DMS 273 (cell line): Measurements from ENCODE around the gene UCP1.
A peak's percentile ranks its signal among the peaks of the same experiment; 100 is the strongest.

Experiments used
- DNase-seq: peaks from one replicate; lab custom pipeline; 2025; ENCODE audit not compliant: unreplicated experiment; lab: John Stamatoyannopoulos, UW

The UCP1 gene, protein sequence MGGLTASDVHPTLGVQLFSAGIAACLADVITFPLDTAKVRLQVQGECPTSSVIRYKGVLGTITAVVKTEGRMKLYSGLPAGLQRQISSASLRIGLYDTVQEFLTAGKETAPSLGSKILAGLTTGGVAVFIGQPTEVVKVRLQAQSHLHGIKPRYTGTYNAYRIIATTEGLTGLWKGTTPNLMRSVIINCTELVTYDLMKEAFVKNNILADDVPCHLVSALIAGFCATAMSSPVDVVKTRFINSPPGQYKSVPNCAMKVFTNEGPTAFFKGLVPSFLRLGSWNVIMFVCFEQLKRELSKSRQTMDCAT

GRCh38 chr4:140568507-140569306, at the start of gene UCP1:
Gene UCP1 (minus strand): TSS chr4:140568961. CDS start chr4:140568729, 232 bp downstream.
- peak; percentile 66 for DNase-seq

- DNase-seq = no peak
Observed at GRCh38 chr4:140617499-140618248, 48.9 kb upstream of the UCP1 start.

GRCh38 chr4:140615451-140615850, 46.7 kb upstream of the UCP1 start:
- DNase-seq = no peak

- DNase-seq = no peak
Observed at GRCh38 chr4:140612357-140612756, 43.6 kb upstream of the UCP1 start.

DNA sequence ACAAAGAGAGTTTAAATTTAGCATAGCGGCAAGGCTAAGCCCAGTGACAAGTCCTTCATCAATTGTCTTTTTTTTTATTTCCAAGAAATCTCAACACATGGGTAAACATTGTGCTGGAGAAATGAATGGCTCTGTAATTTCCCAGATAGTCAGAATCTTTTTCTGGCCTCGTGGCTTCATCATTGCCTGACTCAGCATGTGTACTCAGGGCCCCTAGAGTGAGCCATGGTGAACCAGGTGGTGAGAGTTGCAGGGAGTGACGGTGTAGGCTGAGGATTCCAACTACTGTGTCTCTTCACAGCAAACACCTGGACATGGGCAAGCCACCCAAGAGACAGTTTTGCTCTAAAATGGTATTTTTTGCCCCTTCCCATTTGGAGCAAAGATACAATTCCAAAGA, 43.1 kb upstream of the UCP1 start:
- DNase-seq = no peak

DNA sequence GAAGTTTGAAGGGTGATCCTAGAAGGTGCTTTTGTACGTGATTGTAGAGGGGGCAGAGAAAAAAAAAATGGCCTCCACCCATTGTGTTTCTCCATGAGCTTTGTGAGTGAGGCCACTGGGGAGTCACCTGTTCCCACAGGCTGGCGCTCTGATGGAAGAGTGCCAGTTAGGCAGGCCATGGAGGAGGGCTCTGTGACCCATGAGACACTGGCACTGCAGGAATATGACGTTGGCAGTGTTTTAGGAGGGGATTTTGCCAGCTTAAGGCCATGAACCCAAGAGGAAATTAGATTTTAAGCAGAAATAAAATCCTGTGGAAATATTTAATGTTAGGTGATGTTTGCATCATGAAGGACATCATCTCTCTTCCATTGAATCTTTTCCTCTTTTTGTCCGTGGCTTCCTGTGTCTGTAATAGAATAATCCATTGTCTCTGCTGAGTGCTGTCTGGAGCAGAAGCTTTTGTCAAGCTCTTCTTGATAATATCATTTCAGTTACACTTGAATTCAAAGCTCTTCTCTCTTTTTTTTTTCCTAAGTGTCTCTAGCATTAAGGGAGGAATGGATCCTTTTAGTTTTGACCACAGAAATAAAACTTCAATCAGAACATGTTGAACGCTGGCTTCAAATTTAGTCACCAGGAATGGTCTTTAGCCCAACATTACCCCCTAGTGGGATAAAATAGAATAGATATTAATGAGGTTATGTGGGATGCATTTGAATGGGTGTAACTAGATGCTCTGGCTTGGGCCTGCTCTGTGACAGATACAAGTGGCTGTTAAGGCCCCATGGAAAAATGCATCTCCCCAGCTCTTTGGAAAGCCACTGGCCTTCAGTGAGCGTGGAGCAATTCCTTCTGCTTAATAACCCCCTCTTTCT, 41.0 kb upstream of the UCP1 start:
- peak; percentile 77 for DNase-seq

DNA sequence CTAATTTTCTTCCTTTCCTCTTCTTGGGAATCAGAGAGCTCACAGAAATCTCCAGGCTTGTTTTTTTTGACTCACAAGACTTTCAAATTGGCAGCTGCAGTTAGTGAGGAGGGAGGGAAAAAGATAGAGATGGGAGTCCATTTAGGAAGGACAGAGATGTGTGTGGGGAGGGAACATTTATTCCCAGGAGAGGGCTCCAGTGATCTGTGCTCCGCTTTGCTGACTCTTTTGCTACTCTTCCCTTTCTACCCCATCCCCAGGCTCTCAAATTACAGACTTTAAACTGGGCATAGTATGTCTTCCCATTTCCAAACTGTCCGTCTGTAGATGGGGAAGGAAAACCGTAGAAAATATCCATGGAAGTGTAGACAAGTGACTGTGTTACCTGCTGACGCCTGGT, 39.1 kb upstream of the UCP1 start:
- no peak for DNase-seq

DNA sequence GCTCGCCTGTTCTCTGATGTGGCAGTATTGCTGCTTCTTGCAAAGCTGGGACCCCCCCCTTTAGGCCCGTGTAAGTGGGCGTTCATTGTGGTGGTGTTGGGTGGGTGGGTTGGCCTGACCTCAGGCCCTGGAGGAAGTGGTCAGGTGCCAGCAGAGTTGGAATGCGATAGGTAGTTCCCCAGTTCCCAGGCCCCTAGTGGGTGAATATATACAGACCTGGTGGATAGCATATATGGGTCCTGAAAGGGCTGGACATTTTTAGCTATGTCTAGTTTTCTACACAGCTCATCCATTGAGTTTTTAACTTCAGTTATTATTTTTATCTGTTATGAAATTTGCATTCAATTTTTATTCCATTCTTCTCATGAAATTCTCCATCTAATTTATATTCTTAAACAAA, 35.8 kb upstream of the UCP1 start:
- DNase-seq = no peak

- DNase-seq = no peak
Observed at GRCh38 chr4:140603286-140603685, 34.5 kb upstream of the UCP1 start.

DNA sequence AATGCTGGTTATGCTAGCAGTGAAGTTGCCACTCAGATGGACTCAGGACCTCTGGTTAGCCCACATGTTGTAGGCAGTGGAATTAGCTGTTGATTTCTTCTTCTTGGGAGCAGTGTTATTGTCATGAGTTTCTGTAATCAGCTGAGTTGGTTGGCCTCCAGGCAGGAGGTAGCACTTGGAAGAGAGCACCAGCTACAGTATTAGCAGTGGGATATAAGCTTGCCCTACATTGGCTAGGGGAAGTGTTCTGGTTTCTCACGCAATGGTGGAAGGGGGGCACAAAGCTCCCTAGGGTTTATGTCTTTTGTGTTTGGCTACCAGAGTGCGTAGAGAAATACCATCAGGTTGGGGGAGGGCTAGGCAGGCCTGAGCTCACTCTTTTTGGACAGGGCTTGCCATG, 34.0 kb upstream of the UCP1 start:
- no peak for DNase-seq

GRCh38 chr4:140600408-140600807, 31.6 kb upstream of the UCP1 start:
- no peak for DNase-seq

DNA sequence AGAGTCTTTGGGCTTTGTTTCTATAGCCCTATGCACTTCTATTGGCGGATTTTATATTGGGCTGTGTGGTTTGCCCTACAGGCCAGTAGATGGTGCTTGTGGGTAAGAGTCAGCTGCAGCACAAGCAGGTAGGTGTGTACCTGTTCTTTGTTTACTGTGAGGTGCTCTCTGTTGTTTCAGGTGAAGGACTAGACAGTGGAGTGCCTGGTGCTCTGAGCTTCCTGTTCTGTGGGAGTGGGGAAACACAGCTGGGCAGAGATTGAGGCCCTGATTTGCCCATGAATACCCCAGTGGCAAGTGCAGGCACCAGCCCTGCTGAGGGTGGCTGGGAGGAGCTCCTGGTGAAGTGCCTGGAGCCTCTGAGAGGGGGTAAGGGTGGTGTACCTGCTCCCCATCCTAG, 26.3 kb upstream of the UCP1 start:
- DNase-seq = no peak

- DNase-seq = no peak
Observed at GRCh38 chr4:140584439-140584838, 15.7 kb upstream of the UCP1 start.

DNA sequence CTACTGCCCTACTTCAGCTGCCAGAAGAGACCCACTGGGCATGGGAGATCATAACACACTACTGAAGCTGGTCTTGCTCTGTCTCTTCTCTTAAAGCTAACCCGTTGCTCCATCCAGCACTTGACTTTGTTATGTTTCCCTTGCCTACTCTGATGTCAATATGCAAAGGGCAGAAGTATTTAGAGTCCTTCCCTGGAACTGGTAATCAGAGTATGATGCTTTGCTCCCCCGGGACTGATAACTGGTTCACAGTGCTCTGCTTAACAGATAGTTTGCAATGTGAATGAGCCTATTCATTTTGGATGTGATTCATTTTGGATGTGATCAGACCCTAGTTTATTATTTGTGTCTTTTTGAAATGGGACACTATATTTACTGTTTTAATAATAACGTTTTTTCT, 12.3 kb upstream of the UCP1 start:
- DNase-seq = no peak

- peak; percentile 51 for DNase-seq
Observed at GRCh38 chr4:140579278-140579677, 10.5 kb upstream of the UCP1 start.

DNA sequence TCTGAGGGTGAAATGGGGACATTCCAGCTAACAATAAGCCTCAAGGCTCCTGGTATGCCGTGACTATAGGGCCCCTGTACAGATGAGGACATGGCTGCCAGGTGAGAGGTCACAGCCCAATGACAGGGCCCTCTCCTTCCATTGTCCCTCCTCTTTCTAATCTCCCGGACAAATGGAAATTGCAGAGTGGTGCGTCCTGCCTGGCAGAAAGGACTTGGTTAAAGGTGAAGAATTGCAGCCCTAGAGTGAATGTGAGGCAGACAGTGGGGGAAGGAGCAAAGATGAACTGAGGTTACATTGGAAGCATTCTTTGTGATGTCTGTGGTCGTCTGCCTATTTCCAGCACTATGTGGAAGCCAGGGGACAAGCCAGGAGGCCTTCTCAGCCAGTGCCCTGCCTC, 6.7 kb upstream of the UCP1 start:
- no peak for DNase-seq

DNA sequence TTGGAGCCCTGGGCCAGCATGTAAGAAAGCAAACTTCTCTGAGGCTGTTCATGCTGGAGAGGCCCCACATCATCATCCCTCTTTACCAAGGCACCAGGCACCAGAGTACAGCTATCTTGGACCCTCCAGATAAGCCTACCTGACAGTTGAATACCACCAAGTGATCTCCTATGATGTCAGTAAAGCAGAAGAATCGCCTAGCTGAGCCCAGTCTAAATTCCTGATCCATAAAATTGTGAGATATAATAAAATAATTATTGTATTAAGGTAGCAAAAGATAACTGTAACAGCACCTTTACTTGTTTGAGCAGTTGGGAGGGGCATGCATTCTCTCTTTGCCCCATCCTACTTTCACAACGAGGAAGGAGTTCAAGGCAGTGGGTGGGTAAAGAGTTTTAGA, 2.9 kb upstream of the UCP1 start:
- no peak for DNase-seq

DNA sequence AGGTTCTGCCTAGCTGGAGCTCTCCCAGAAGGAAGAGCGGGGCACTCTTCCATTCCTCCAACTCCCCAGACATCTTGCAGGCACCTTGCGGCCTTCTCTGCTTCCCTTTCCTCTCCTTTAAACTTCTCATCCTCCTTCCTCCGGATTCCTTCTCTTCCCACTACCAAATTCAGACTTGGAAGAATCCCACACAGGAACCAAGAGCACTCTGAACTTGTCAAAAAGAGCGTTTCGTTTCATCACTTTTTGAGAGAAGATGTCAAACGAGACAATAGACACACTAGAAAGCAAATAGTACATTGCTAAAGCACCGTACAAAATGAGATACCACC, 512 bp upstream of the UCP1 start:
- DNase-seq = no peak

- DNase-seq = no peak
Observed at GRCh38 chr4:140559696-140560095, 9.1 kb downstream of the UCP1 start.

GRCh38 chr4:140557831-140558435, 10.8 kb downstream of the UCP1 start:
- no peak for DNase-seq
